HG02610 (cell line): ENCODE results near the gene WFIKKN2.

Experiments
- ATAC-seq: cut with Tn5 transposase; IDR thresholded peaks from one replicate; pipeline ENCODE4 v1.9.1; 2021; ENCODE audit warnings: mild to moderate bottlenecking, moderate library complexity; ENCODE audit not compliant: unreplicated experiment

Gene WFIKKN2

GRCh38 chr17:50808413-50808812 lies 27.0 kb upstream of the WFIKKN2 start:
- no peak for ATAC-seq

GRCh38 chr17:50808888-50809287 lies 26.5 kb upstream of the WFIKKN2 start:
- ATAC-seq: no peak

- ATAC-seq: no peak
Observed at GRCh38 chr17:50813583-50813982, 21.8 kb upstream of the WFIKKN2 start.

GRCh38 chr17:50815400-50815799 lies 20.0 kb upstream of the WFIKKN2 start:
- no peak for ATAC-seq

- ATAC-seq: no peak
Observed at GRCh38 chr17:50816271-50816670, 19.1 kb upstream of the WFIKKN2 start.

- no peak for ATAC-seq
Observed at GRCh38 chr17:50816771-50817751, 18.3 kb upstream of the WFIKKN2 start.

GRCh38 chr17:50817838-50818237 lies 17.5 kb upstream of the WFIKKN2 start:
- ATAC-seq: no peak

- no peak for ATAC-seq
Observed at GRCh38 chr17:50818261-50818660, 17.1 kb upstream of the WFIKKN2 start.

- ATAC-seq: no peak
Observed at GRCh38 chr17:50818921-50819657, 16.3 kb upstream of the WFIKKN2 start.

- ATAC-seq: no peak
Observed at GRCh38 chr17:50820651-50821050, 14.7 kb upstream of the WFIKKN2 start.

GRCh38 chr17:50822550-50822949 lies 12.8 kb upstream of the WFIKKN2 start:
- no peak for ATAC-seq

GRCh38 chr17:50824429-50824828 lies 11.0 kb upstream of the WFIKKN2 start:
- ATAC-seq: no peak

GRCh38 chr17:50825188-50825587 lies 10.2 kb upstream of the WFIKKN2 start:
- no peak for ATAC-seq

GRCh38 chr17:50828508-50829170 lies 6.7 kb upstream of the WFIKKN2 start:
- peak; percentile 57 for ATAC-seq

- no peak for ATAC-seq
Observed at GRCh38 chr17:50829332-50829731, 6.1 kb upstream of the WFIKKN2 start.

GRCh38 chr17:50830352-50830751 lies 5.0 kb upstream of the WFIKKN2 start:
- ATAC-seq: no peak

- ATAC-seq: no peak
Observed at GRCh38 chr17:50830994-50831393, 4.4 kb upstream of the WFIKKN2 start.

- no peak for ATAC-seq
Observed at GRCh38 chr17:50831471-50831928, 3.9 kb upstream of the WFIKKN2 start.

GRCh38 chr17:50832267-50832863 lies 3.0 kb upstream of the WFIKKN2 start:
- ATAC-seq: no peak

GRCh38 chr17:50832864-50833381 lies 2.5 kb upstream of the WFIKKN2 start:
- no peak for ATAC-seq
